H1 (cell line): Measurements from ENCODE around the gene TBC1D23. TPM values are rescaled to one million over a fixed set of nuclear protein-coding genes. Genes with fewer than 3 reads are reported as not detected.

ENCODE experiments used
- CTCF ChIA-PET: fragments of 300-600 bp; sonication (Branson Sonifier 250); formaldehyde crosslinking; loops from one replicate; lab custom pipeline; 2021; ENCODE audit not compliant: partially characterized antibody; lab: Charles Lee
- POLR2A ChIA-PET: fragments of 300-600 bp; sonication (Branson Sonifier 250); formaldehyde crosslinking; loops from one replicate; lab custom pipeline; 2021; ENCODE audit warnings: inconsistent platforms; ENCODE audit not compliant: partially characterized antibody; lab: Charles Lee
- DNase-seq, 2 experiments: peaks; one replicate each; pipeline versions ENCODE4 v3.0.0 to v3.0.0-alpha.2; 2010 to 2022; ENCODE audit warnings: low spot score in 2 of 2, low read depth in 1 of 2, mixed read lengths in 1 of 2
- FAIRE-seq: peaks from 2 replicates; lab custom pipeline; 2011; peaks lifted over from hg19 to GRCh38; lab: Jason Lieb, UNC
- H2AFZ ChIP-seq: 2 replicates; pipeline ENCODE4 v1.8.1; 2012; ENCODE audit warnings: low read length, inconsistent platforms
- H2AK5ac ChIP-seq: 2 replicates; pipeline ENCODE4 v1.6.1; 2013; ENCODE audit warnings: low read depth, low read length
- H2BK120ac ChIP-seq: replicated peaks from 2 replicates; pipeline ENCODE3; 2013; ENCODE audit warnings: low read depth, low read length, inconsistent platforms
- H2BK12ac ChIP-seq: 2 replicates; pipeline ENCODE4 v1.6.1; 2013; ENCODE audit warnings: low read depth, low read length
- H2BK15ac ChIP-seq: 2 replicates; pipeline ENCODE4 v1.6.1; 2013; ENCODE audit warnings: low read length
- H2BK20ac ChIP-seq: 2 replicates; pipeline ENCODE4 v1.6.1; 2013; ENCODE audit warnings: low read length
- H2BK5ac ChIP-seq: 2 replicates; pipeline ENCODE4 v1.6.1; 2013; ENCODE audit warnings: low read depth, low read length
- H3K14ac ChIP-seq: 2 replicates; pipeline ENCODE4 v1.6.1; 2013; ENCODE audit warnings: inconsistent platforms; ENCODE audit not compliant: insufficient read length
- H3K18ac ChIP-seq: 2 replicates; pipeline ENCODE4 v1.6.1; 2013; ENCODE audit warnings: low read length; ENCODE audit errors: extremely low read depth
- H3K23ac ChIP-seq: 2 replicates; pipeline ENCODE4 v1.6.1; 2013; ENCODE audit warnings: inconsistent platforms; ENCODE audit not compliant: insufficient read length
- H3K23me2 ChIP-seq: 2 replicates; pipeline ENCODE4 v1.6.1; 2013; ENCODE audit warnings: low read depth, low read length
- H3K27ac ChIP-seq: 2 replicates; pipeline ENCODE4 v1.6.1; 2011; ENCODE audit warnings: low read depth, low read length, inconsistent platforms
- H3K27me3 ChIP-seq, 4 experiments: replicated peaks in 1 of 4; 1 replicate in 1 of 4; 2 replicates in 3 of 4; pipeline versions ENCODE4 v1.6.1 to v1.8.1; 2011 to 2013; ENCODE audit warnings: low read length in 3 of 4, mild to moderate bottlenecking in 3 of 4, inconsistent platforms in 2 of 4, mixed read lengths in 2 of 4, moderate library complexity in 1 of 4; ENCODE audit not compliant: control insufficient read depth in 3 of 4, insufficient read depth in 3 of 4; ENCODE audit errors: extremely low read depth in 1 of 4
- H3K36me3 ChIP-seq, 4 experiments: 2 replicates each; pipeline versions ENCODE4 v1.6.1 to v1.8.1; 2011 to 2013; ENCODE audit warnings: mild to moderate bottlenecking in 4 of 4, low read length in 3 of 4, moderate library complexity in 2 of 4, control low read depth in 1 of 4, inconsistent platforms in 1 of 4; ENCODE audit not compliant: insufficient read depth in 4 of 4, control insufficient read depth in 2 of 4
- H3K4ac ChIP-seq: replicated peaks from 2 replicates; pipeline ENCODE3; 2013; ENCODE audit warnings: low read length, low read depth, mixed read lengths, inconsistent platforms; ENCODE audit not compliant: insufficient read length
- H3K4me1 ChIP-seq, 4 experiments: replicated peaks in 1 of 4; 1 replicate in 1 of 4; 2 replicates in 3 of 4; pipeline versions ENCODE4 v1.6.1 to v1.8.1; 2011 to 2013; ENCODE audit warnings: low read length in 3 of 4, inconsistent platforms in 2 of 4, mixed read lengths in 1 of 4; ENCODE audit not compliant: insufficient read depth in 4 of 4, control insufficient read depth in 3 of 4
- H3K4me2 ChIP-seq, 2 experiments: 2 replicates each; pipeline versions ENCODE4 v1.6.1 to v1.8.1; 2011 to 2013; ENCODE audit warnings: low read depth in 2 of 2, low read length in 2 of 2, control low read depth in 1 of 2, inconsistent platforms in 1 of 2, mild to moderate bottlenecking in 1 of 2; ENCODE audit not compliant: insufficient read depth in 1 of 2
- H3K4me3 ChIP-seq, 4 experiments: fragments of 200-600, 300-600 bp in 1 of 4; sonication (generic), shearing (Covaris generic), sonication (Bioruptor Twin) in 1 of 4; 2 replicates each; pipeline versions ENCODE4 v1.5.1 to v1.8.1; 2011 to 2016; ENCODE audit warnings: low read length in 4 of 4, low read depth in 3 of 4, control low read depth in 2 of 4, inconsistent platforms in 2 of 4, mild to moderate bottlenecking in 2 of 4, mixed read lengths in 1 of 4, moderate library complexity in 1 of 4; ENCODE audit not compliant: insufficient read depth in 2 of 4; ENCODE audit errors: extremely low read depth in 1 of 4
- H3K56ac ChIP-seq: replicated peaks from 2 replicates; pipeline ENCODE3; 2013; ENCODE audit warnings: low read depth, mild to moderate bottlenecking, mixed read lengths, low read length, inconsistent platforms; ENCODE audit not compliant: insufficient read length
- H3K79me1 ChIP-seq: 2 replicates; pipeline ENCODE4 v1.6.1; 2013; ENCODE audit warnings: low read depth, low read length, control low read depth
- H3K79me2 ChIP-seq, 2 experiments: 2 replicates each; pipeline versions ENCODE4 v1.6.1 to v1.8.1; 2012 to 2013; ENCODE audit warnings: low read length in 2 of 2, mild to moderate bottlenecking in 2 of 2, inconsistent platforms in 1 of 2; ENCODE audit not compliant: insufficient read depth in 2 of 2, control insufficient read depth in 1 of 2
- H3K9ac ChIP-seq, 4 experiments: replicated peaks in 1 of 4; 1 replicate in 1 of 4; 2 replicates in 3 of 4; pipeline versions ENCODE4 v1.6.1 to v1.8.1; 2011 to 2013; ENCODE audit warnings: low read depth in 3 of 4, low read length in 3 of 4, control low read depth in 2 of 4, mild to moderate bottlenecking in 2 of 4, moderate library complexity in 2 of 4, inconsistent platforms in 1 of 4; ENCODE audit errors: extremely low read depth in 1 of 4
- H3K9me3 ChIP-seq, 2 experiments: 2 replicates each; pipeline versions ENCODE4 v1.6.1 to v1.8.1; 2012 to 2013; ENCODE audit warnings: mild to moderate bottlenecking in 2 of 2, moderate library complexity in 2 of 2, control low read depth in 1 of 2, inconsistent platforms in 1 of 2, low read depth in 1 of 2, low read length in 1 of 2, mixed read lengths in 1 of 2; ENCODE audit not compliant: insufficient read depth in 2 of 2
- H4K20me1 ChIP-seq, 2 experiments: replicated peaks in 1 of 2; 2 replicates each; pipeline versions ENCODE3 to v1.8.1; 2011 to 2013; ENCODE audit warnings: inconsistent platforms in 2 of 2, low read length in 2 of 2, mild to moderate bottlenecking in 1 of 2; ENCODE audit not compliant: insufficient read depth in 2 of 2, control insufficient read depth in 1 of 2
- H4K5ac ChIP-seq: 2 replicates; pipeline ENCODE4 v1.6.1; 2013; ENCODE audit warnings: low read length, low read depth, mixed read lengths, inconsistent platforms; ENCODE audit not compliant: insufficient read length
- H4K8ac ChIP-seq: 2 replicates; pipeline ENCODE4 v1.8.0; 2013; ENCODE audit warnings: mild to moderate bottlenecking, moderate library complexity, low read length, inconsistent platforms; ENCODE audit not compliant: insufficient read depth; ENCODE audit errors: extremely low read depth
- H4K91ac ChIP-seq: replicated peaks from 2 replicates; pipeline ENCODE3; 2013; ENCODE audit warnings: low read length, mixed read lengths, inconsistent platforms; ENCODE audit not compliant: insufficient read length
- BRCA1 ChIP-seq: IDR thresholded peaks from 2 replicates; pipeline ENCODE4 v1.6.1; 2012; ENCODE audit warnings: low read depth, low read length, improper control_type of control experiment
- CEBPB ChIP-seq: IDR thresholded peaks from 2 replicates; pipeline ENCODE4 v1.6.1; 2012; ENCODE audit warnings: low read depth, low read length
- CHD2 ChIP-seq: IDR thresholded peaks from 2 replicates; pipeline ENCODE4 v1.6.1; 2012; ENCODE audit warnings: low read length, improper control_type of control experiment
- HDAC6 ChIP-seq: IDR thresholded peaks from one replicate; pipeline ENCODE4 v1.7.1; 2012; ENCODE audit warnings: low read depth, mild to moderate bottlenecking, inconsistent platforms, low read length, moderate library complexity
- JUN ChIP-seq: IDR thresholded peaks from 2 replicates; pipeline ENCODE4 v1.6.1; 2011; ENCODE audit warnings: low read depth, mild to moderate bottlenecking, improper control_type of control experiment, low read length
- SIX5 ChIP-seq: IDR thresholded peaks from 2 replicates; pipeline ENCODE4 v1.6.1; 2011; ENCODE audit warnings: mild to moderate bottlenecking, low read depth, low read length
- YY1 ChIP-seq: IDR thresholded peaks from 2 replicates; pipeline ENCODE4 v1.6.1; 2011; ENCODE audit warnings: low read depth, mild to moderate bottlenecking, low read length
- WGBS, 2 experiments: shearing (Covaris generic) in 1 of 2; methylation state at CpG; one replicate each; pipeline versions ENCODE4 v1.1.6 to v1.1.7; 2013 to 2015; ENCODE audit warnings: low lambda C conversion rate in 2 of 2, mixed read lengths in 2 of 2, inconsistent platforms in 1 of 2, low coverage in 1 of 2, missing lambda C conversion rate in 1 of 2; ENCODE audit not compliant: insufficient replicate concordance in 2 of 2, insufficient coverage in 1 of 2, insufficient read length in 1 of 2; ENCODE audit errors: extremely low coverage in 1 of 2, missing lambda C conversion rate in 1 of 2; 5-methylcytosine and 5-hydroxymethylcytosine counted together
- polyA plus RNA-seq, 7 experiments: library from polyadenylated mRNA; depleted of rRNA in 3 of 7; stranded (reverse) in 5 of 7; unstranded in 2 of 7; fragments of >200 nt in 5 of 7; fragments of 200-250 nt in 2 of 7; gene quantifications; 1 replicate in 5 of 7; 2 replicates in 1 of 7; 4 replicates in 1 of 7; pipeline versions ENCODE4 v1.2.1 to v1.2.3, GENCODE V29; 2011 to 2013; ENCODE audit warnings: missing spikeins in 2 of 7, mixed read lengths in 2 of 7
- total RNA-seq: library from RNA; stranded (reverse); fragmentation: NEBNext Ultra II Directional; extraction: Animal tissue kit (Norgen Biotek cat#: 25700); gene quantifications from 2 replicates; pipeline ENCODE4 v1.2.1, GENCODE V29; 2021
- TF ChIP-seq, protein P1 (sequence below): IDR thresholded peaks from 2 replicates; pipeline ENCODE4 v1.6.1; 2012; ENCODE audit warnings: inconsistent platforms

TBC1D23 gene
- total and polyA plus RNA-seq, 2 of the 8 experiments (the other 6 are each of a cell fraction or from before 2014, with no cell fraction given) = 6.4 to 29.3 TPM

GRCh38 chr3:100271522-100271921, 10.7 kb downstream of the TBC1D23 start:
- Histone ChIP-seq H3K79me1 (peaks cover 3% of the 10 kb centered on the region; the same call in 1 of the 2 replicates), H2BK5ac (no peak overlapping the region), H3K9me3 (no peaks in the 10 kb centered on the region), H4K5ac (no peak overlapping the region), H3K18ac (no peak overlapping the region), H3K23me2 (no peaks in the 10 kb centered on the region), H2BK12ac (no peak overlapping the region), H2AFZ (no peak overlapping the region), H3K4me2 (no peak overlapping the region), H3K36me3 (no peaks in the 10 kb centered on the region), H3K4me1 (no peaks in the 10 kb centered on the region; a peak in 1 of 7 replicates), H3K56ac (no peak overlapping the region), H4K8ac (no peak overlapping the region), H4K91ac (no peak overlapping the region), H3K4me3 (no peak overlapping the region), H2AK5ac (no peak overlapping the region), H3K14ac (no peak overlapping the region), H3K4ac (no peak overlapping the region), H3K23ac (no peak overlapping the region), H4K20me1 (no peaks in the 10 kb centered on the region), H3K79me2 (peaks cover 3 to 26% of the 10 kb centered on the region in 2 experiments; a peak in 3 of 4 replicates), H2BK20ac (0 out of 2 replicates have a peak overlapping the region, but pooled peaks have one; percentile 32), H3K27ac (no peak overlapping the region), H2BK15ac (no peak overlapping the region), H3K9ac (no peak overlapping the region), H2BK120ac (no peak overlapping the region), H3K27me3 (no peaks in the 10 kb centered on the region)
- DNase-seq (no peak), FAIRE-seq (no peak)
- no peak for TF ChIP-seq JUN
- TF ChIP-seq, protein P1, sequence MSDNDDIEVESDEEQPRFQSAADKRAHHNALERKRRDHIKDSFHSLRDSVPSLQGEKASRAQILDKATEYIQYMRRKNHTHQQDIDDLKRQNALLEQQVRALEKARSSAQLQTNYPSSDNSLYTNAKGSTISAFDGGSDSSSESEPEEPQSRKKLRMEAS = no peak
- TF ChIP-seq YY1 = no peak
- TF ChIP-seq HDAC6 = no peak
- TF ChIP-seq CHD2 = no peak
- TF ChIP-seq BRCA1 = no peak
- no peak for TF ChIP-seq CEBPB
- TF ChIP-seq SIX5 = no peak
- WGBS, 2 experiments = 79% methylated on average over 1 of the region's 1 CpG; no CpG with 5 or more reads in 1 of the 2 experiments
- ChIA-PET POLR2A (interaction anchor here (0.7 kb wide), 1 partner anchor 11 kb away, joined by 3 read pairs; the partner anchor contains the start of gene TBC1D23), CTCF (no interaction called here)
